Activated naive CD4-positive, alpha-beta T cell treated with anti-CD3 and anti-CD28 coated beads, Interleukin-2, amount 10 ng/mL, durations not matched to agents 5 hours and 36 hours (primary cell): ENCODE results near the gene KPTN. TPM values are rescaled to one million over a fixed set of nuclear protein-coding genes. Genes with fewer than 3 reads are reported as not detected.

Experiments used
- total RNA-seq, 2 experiments: library from RNA; stranded (reverse); gene quantifications; one replicate each; pipeline ENCODE4 v1.2.3, GENCODE V29; 2021

Gene KPTN
- total RNA-seq, result 10 to 100 TPM in 1 of 2 experiments, 1 to 10 TPM in 1; 9.5 to 10.8 TPM

DNA sequence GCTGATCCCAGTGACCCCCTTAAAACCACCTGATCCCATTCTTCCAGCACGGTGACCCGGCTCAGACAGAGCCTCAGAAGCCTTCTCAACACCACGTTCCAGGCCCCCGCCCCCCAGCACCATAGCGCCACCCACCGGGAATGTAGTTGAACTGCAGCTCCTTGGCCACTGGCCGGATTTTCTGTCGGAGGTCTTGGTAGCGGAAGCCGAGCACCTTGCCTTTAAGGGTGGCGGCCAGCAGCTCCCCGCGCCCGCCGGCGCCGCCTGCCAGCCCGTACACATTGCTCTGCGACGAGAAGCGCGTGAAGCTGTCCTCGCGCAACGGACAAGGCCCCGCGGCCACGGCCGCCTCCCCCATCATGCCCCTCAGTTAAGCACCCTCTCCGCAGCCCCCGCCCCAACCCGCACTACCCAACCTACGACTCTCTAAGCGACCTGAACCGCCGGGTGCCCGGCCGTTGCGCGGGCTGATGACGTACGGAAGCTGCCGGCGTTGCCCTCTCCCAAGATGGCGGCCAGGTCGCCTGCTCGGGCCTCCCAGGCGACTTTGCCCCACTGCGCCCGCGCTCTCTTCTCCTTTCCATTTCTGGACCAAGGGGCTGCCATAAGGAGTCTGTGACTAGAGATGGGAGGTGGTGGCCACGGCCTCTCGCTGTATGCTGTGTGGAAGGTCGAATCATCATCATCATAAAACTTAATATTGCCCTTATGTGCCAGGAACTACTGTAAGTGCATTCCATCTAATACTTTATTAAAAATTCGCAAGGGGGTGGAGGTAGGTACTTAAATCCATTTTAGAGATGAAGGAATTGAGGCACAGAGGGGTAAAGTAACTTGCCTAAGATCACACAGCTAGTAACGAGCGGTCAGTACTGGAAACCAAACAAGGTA lies at the start of gene KPTN:
Gene KPTN (minus strand): TSS at position 420 of the 891 bp plus-strand sequence. CDS start 59 bp downstream, at position 361.

DNA sequence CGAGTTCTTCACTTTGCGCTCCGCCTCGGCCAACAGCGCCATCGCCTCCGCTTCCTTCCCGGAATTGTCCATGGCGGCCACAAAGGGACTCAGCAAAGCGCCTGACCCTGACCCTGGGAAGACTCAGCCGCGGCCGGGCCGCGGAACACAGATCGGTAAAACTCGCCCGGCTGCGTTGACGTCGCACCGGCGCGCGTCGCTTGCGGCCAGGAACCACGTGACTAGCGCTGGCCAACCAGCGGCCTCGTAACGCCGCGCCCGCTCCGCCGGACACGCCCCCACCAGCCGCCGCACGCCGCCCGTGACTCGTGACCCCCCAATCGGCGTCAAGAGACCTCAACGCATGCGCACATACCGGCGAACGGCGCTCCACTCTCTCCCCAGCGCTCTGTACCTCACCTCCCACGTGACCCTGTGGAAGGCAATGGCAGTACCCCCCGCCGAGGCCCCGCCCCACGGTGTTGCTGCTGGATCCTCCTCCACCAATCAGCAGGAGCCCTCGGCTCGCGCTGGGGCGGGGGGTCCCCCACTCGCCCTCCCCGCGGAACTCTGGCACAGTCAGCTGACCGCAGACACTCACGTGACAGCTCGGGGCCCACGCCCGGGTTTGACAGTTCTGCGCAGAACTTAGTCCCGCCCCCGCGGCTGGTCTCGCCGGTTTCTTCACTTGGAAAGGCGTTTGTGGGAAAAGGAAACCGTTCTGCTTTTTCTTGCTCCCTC lies 31.0 kb upstream of the KPTN start, which contains the start of gene NAPA:
Gene NAPA (minus strand): TSS at position 195 of the 720 bp plus-strand sequence. CDS start 123 bp downstream, at position 72.

GRCh38 chr19:47471733-47472457 lies 12.1 kb downstream of the KPTN start, which contains the start of gene SLC8A2:
Gene SLC8A2, minus strand, starts transcription at chr19:47471893. Its CDS starts 5,490 bp downstream, at chr19:47466403.

Other genes with a start within 250 kb of the KPTN start
- gene CCDC9, start 227.7 kb downstream of the KPTN start, total RNA-seq, result 10 to 100 TPM; 26.2 to 29.0 TPM
- gene INAFM1, start 209.3 kb downstream of the KPTN start, total RNA-seq, result 10 to 100 TPM in 1 of 2 experiments, 1 to 10 TPM in 1; 9.9 to 11.8 TPM
- 1 to 10 TPM in 1 of 2 experiments, not detected in 1; 1.2 TPM for gene C5AR1, start 174.4 kb downstream of the KPTN start, total RNA-seq
- 1 to 10 TPM in 1 of 2 experiments, under 1 TPM in 1; 0.84 to 1.0 TPM for gene C5AR2, start 152.0 kb downstream of the KPTN start, total RNA-seq
- gene DHX34, start 134.9 kb downstream of the KPTN start, total RNA-seq, result 10 to 100 TPM; 11.8 to 11.9 TPM
- gene MEIS3, start 64.7 kb downstream of the KPTN start, total RNA-seq, result not detected
- not detected for gene SLC8A2, start 12.3 kb downstream of the KPTN start, total RNA-seq
- gene NAPA, start 30.8 kb upstream of the KPTN start, total RNA-seq, result 10 to 100 TPM; 83.1 to 93.3 TPM
- under 1 TPM; 0.30 to 0.34 TPM for gene ZNF541, start 88.9 kb upstream of the KPTN start, total RNA-seq
- gene BICRA, start 124.9 kb upstream of the KPTN start, total RNA-seq, result 10 to 100 TPM; 21.0 to 24.4 TPM
- gene EHD2, start 229.2 kb upstream of the KPTN start, total RNA-seq, result under 1 TPM in 1 of 2 experiments, not detected in 1; 0.14 TPM